ENCODE data around the gene TASOR.

DNA sequence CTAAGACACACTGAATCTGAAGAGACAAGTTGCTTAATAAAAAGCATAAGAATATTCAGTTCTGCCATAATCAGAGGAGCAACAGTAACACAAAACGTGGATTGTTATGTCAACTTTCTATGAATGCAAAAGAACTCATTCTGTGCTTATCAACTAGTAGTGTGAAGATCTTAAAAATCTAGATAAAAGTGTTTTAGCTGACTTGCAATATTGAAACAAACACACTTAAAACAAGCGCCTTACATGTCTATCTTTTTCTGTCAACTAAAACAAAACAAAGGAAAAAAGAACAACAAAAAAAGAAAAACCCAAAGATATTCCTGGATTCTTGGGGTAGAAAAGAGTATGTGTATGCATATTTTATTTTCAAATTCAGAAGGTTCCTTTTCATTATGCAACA, 37.7 kb downstream of the TASOR start:
- TF ChIP-seq POLR2AphosphoS5 (IDR thresholded peaks at IDR 0.05; ENCODE audit: borderline replicate concordance, low read depth, low read length) = no peak
- no peak for TF ChIP-seq EZH2 (IDR thresholded peaks at IDR 0.05)
- no peak for TF ChIP-seq FOXP2 (optimal IDR thresholded peaks at IDR 0.05; ENCODE audit: control extremely low read depth, extremely low read length, insufficient read depth)
